NCI-H510A (cell line): ENCODE data around the gene TSHZ2.
"Not testable (repeated sequence)": the region's sequence is repeated elsewhere in the genome, so short reads cannot be mapped to it uniquely, and the experiment has no call there.

Source experiments
- DNase-seq: peaks from one replicate; lab custom pipeline; 2025; lab: John Stamatoyannopoulos, UW

Gene TSHZ2

DNA sequence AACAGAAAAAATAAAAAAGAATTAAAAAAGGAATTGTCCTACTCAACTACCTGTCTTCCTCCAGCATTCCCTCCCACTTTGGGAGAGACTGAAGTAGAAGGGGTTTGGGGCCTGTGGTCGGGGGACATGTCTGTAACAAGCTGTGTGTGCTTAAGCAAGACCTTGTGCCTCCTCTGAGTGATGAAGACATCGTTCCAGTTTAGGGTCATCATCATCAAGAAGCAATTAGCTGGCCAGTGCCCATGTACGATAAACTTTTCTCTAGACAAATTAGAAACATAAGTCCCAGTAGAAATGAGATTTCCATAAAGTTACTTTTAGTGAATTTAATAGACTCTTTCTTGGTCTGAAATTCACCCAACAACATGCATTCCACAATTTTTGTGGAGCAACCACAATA, 348.5 kb downstream of the TSHZ2 start:
- DNase-seq, result no peak

DNA sequence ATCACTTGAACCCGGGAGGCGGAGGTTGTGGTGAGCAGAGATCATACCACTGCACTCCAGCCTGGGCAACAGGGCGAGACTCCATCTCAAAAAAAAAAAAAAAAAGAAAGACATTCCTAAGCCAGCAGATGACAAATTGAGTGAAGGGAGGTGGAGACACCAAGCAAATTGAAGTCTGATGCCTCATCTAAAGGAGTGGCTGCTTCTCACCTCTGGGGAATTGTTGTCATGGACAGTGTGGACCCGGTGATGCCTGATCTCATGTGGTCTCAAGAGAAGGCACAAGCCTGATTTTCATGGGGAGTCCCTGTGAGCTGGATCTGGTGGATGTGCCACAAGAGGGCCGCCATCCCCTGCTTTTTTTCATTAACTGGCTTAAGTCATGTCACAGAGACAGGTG, 349.4 kb downstream of the TSHZ2 start:
- DNase-seq, result no peak

DNA sequence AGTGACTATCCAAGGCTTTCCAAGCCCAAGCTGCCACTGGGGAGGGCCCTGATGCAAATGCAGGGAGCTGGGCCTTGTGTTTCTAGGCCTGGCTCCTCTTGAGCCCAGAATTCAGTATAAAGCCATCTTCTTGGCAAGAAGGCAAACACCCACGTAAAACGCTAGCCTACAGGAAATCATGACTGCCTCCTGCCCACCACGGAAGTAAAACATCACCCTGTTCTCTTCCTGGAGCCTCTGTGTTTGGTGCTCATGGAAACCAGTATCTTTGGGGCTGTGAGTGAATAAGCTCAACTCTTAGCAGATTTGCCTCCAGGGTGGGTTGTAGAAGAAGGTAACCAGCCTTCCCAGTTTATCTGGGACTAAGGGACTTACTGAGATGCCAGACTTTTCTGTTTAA, 350.5 kb downstream of the TSHZ2 start:
- DNase-seq, result no peak

DNA sequence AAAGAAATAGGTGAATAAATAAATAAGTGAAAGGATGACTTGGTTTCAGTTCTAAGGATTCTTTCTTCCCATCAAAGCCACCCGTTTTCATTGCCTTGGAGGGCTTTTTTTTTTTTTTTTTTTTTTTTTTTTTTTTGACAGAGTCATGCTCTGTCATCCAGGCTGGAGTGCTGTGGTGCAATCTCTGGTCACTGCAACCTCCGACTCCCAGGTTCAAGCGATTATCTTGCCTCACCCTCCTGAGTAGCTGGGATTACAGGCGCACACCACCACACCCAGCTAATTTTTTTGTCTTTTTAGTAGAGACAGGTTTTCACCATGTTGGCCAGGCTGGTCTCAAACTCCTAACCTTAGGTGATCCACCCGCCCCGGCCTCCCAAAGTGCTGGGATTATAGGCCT, 351.3 kb downstream of the TSHZ2 start:
- not testable (repeated sequence) for DNase-seq

DNA sequence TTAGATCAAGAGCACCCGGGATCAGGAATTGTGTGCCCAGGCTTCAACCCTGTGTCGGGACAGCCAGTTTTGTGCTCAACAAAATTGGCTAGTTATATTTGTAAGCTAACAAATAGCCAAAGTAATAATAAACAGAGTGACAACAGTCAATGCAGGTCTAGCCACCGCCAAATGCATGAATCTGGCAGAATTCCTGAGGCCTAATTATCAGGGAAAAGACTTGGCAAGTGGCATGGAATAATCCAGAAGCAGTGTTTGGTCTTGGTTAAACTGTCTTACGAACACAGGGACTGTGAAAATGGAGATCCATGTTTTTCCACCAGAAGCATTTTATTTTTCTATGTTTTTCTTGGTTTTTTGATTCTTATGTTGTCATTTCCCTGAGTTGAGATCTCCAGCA, 352.7 kb downstream of the TSHZ2 start:
- DNase-seq, result no peak

DNA sequence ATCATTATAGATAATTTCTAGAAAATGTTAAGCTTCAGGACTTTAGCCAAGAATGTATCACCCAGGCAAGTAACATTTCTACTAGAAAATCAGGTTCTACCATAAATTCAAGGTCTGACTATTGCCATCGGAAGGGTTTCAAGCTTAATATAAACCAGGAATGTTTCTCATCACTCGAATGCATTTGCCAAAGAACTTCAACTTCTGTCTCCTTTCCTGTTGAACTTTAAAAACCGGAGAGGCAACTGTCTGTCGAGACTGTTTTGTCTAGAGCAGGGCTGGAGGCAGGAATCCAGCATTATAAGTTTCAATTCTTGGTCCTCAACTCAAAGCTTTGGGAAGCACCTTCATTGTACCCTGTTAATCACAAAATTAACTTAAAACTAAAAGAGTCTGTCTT, 356.8 kb downstream of the TSHZ2 start:
- DNase-seq, result no peak

DNA sequence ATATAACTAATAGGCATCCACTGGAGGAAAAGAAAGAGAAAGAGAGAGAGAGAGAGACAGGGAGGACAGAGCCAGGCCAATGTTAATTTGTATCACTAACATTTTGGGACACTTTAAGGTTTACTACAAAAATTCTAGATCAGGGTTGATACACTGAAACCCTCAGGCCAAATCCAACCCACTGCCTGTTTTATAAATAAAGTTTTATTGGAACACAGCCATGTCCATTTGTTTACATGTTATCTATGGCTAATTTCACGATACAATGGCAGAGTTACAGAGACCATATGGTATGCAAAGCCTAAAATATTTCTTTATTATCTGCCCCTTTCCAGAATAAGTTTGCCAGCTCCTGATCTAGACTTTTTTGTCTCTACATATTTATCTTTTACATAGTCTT, 357.6 kb downstream of the TSHZ2 start:
- no peak for DNase-seq

DNA sequence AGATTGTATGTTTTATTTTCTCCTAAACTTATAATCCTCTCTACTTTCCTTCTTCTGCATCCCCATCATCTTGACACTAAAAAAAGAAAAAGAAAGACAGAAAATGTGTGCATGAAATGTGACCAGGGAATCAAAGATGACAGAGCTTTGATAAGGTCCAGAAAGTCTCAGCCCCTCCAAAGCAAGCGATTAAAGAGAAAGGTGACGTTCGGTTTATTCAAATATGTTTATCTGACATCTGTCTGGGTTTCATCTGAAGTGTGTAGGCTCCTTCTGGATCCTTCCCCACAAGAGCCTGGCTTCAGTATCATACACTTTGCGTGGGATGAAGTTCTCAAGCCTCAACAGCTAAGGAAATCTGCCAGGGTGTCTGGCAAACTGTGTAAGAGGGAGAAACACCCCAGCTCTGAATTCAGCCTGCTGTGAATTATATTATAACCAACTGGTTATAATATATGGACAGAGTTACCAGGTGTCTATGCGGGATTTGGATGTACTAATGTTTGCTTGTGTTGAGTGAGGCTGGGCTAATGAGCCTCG, 358.5 kb downstream of the TSHZ2 start:
- DNase-seq, result no peak

DNA sequence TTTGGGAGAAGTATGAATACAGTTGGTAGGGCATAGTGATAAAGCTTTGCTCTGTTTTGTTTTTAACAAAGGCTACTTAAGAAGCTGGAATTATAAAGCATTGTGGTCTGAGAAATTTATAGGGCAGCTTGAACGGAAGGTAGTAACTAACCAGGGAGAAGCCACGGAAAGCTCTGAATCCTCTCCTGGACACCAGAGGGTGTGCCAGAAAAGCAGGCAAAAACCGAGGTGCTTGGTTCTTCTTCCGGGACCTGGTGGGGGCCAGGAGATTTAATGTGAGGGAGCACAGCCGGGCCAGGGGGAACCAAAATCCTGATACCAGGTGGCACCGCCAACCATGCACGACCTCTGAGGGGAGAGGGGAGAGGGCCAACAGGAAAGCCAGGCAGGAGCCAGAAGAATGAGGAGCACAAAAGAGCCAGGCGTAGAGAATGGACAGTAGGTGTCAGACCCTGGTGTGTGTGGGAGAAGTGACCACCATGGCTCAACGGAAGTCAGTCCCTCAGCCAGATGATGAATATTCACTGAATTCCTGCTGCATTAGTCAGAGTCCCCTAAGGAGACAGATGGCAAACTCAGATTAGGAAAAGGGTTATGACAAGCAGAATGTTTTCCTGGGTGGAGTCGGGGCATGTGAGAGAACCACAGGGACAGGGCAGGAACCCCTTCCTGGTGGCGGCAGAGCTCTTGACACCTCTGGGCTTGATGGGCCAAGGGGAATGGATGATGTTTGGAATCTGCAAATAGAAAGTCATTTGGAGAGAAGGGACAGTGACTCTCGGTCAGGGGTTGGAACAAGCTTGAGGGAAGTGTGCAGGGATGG, 359.2 kb downstream of the TSHZ2 start:
- DNase-seq, result no peak

DNA sequence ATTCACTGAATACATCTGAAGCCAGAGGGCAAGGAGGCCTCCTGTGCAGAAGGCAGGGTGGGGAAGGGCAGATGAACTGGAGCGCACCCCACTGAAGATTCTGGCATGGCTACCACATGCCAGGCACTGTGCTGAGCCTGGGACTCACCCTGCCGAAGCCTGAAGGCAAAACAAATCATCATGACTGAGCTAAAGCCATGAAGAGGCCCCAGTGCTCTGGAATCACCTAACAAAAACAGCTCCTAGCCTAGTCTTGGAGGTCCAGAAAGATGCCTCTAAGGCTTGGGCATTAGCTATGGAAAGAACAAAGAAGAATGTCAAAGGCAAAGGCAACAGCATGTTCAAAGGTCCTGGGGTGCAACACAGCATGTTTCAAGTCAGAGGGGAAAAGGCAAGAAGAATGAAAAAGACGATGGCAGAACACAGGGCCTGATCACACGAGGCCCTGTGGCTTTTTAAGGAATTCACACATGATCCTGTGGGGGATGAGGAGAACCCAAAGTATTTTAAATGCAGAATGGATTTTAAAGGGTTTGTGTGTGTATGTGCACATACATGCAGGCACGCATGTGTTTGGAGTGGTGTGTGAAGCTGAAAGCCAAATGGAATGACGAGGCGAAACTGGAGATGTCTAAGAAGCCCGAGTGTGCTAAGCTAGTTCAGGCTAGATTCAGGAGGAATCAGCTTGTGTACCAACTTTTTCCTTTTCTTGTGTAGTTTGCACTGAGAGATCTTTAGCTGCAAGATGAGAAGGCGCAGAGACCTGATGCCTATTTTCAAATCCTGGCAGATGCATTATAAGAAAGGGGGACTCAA, 360.1 kb downstream of the TSHZ2 start:
- no peak for DNase-seq

DNA sequence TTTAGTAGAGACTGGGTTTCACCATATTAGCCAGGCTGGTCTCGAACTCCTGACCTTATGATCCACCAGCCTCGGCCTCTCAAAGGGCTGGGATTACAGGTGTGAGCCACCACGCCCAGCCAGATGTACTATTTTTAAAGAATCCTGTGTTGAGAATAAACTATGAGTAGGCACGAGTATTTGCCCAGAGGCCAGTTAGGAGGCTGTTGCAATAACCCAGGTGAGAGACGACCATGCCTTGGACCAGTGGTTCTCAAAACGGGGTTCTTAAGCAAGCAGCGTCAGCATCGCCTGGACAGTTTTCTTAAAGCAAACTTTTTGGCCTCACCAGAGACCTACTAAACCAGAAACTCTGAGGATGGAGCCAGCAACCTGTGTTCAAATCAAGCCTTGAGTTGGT, 362.7 kb downstream of the TSHZ2 start:
- DNase-seq, result no peak

DNA sequence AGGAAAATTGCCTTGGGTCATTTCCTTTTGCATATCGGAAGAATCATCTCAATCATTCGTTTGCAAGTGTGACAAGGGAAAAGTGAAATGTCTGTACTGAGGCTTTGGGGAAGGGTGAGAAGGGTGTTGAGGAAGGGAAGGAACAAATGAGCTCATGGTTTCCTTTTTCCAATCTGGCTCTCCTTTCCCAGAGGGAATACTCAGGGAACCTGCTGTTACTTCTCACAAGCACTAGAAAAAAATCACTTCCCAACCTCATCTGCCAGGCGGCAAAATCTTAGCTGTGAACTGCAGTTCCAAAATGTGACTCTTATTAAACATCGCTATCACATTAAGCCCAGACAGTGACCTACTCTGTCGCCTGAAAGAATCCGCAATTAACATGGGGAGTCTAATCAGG, 363.4 kb downstream of the TSHZ2 start:
- DNase-seq, result no peak

DNA sequence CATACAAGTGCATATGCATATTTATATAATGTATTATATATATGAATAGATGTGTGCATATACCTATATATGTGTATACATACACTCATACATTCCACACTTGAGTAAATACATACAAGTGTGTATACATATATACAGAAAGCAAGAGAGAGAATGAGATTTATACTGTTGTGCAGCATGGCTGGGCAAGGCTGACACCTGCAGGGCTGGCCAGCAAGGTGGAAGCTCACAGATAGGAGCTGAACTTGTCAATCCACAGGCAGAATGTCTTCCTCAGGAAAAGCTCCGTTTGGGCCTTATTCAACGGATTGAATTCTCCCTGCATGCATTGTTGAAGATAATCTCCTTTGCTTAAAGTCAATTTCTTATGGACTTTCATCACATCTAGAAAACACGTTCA, 364.7 kb downstream of the TSHZ2 start:
- DNase-seq, result no peak

DNA sequence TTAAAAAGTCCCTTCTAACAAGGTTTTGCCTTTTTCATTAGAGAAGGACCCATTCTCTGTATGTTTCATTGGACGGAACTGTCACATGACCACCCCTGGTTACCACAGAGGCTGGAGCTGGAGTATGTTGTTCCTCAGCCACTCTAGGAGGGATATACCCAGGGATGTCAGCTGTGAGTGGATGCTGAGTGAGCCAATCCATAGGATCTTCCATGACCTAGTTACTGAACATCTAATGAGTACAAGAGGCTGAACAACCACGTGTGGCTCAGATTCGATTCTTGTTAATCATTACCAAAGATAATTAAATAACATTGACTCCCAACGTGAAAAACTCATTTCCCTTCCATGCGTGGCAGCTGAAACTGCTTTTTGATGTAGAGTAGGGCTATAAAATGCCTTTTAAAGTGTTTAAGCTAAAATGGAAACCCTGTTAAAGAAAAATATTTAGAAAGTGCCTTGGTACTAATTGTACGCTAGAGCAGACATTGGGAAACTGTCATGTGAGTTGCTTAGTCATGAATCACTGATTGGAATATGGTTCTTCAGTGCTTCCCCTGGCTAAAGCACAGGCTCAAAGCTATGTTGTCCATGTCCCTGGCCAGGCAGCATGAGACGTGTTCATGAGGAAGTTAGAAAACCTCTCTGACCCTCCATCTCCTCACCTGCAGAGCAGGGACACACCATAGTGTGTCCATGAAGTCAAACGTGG, 365.4 kb downstream of the TSHZ2 start:
- DNase-seq, result no peak

DNA sequence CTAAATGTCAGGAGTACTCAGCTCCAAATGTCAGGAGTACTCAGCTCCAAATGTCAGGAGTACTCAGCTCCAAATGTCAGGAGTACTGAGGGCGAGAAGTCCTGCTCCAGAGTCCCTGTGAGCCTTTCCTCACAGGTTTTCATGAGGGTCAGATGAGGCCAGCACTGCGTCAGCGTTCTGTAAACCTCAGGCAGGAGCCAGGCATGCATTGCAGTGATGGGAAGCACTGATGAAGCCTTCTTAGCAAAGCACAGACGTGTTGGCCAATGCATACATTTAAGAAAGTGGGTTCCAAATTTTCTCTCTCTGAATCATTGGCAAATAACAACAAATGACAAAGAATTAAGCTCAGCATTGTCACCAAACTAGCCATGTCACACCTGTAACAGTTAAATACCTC, 366.6 kb downstream of the TSHZ2 start:
- DNase-seq, result no peak

DNA sequence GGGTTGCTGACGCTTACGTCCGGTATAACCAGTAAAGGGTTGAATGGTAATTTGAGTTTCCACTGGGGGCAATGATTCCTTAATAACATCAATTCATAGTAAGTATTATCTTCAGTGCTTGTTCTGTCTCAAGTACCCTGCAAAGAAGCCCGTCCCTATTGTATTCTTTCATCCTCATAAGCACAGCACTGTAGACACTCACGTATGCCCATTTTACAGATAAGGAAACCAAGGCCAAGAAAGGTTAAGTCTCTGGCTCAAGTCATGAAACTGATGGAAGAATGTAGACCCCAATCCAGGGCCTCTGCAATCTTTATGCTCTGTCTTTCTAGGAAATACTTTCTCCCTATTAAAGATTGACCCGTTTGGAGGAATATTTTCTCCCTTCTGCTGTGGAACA, 370.3 kb downstream of the TSHZ2 start:
- no peak for DNase-seq

DNA sequence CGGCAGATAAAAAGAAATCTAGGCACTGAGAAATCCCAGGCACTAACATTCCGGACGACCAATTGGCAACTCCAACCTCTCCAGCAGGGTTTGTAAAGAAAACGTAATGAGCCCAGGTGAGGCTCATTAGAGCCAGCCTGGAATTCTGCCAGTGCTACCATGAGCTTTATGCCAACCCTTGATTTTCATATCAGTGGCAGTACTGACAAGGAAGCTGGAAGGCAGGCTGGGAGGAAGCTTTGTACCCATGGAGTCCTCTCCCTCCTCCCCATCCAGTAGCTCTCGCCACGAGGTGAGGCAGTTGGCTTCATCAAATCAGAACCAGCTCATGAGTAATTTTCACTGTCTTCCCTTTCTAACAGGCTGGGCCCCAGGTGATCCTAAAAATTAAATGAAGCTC, 371.3 kb downstream of the TSHZ2 start:
- DNase-seq, result no peak

DNA sequence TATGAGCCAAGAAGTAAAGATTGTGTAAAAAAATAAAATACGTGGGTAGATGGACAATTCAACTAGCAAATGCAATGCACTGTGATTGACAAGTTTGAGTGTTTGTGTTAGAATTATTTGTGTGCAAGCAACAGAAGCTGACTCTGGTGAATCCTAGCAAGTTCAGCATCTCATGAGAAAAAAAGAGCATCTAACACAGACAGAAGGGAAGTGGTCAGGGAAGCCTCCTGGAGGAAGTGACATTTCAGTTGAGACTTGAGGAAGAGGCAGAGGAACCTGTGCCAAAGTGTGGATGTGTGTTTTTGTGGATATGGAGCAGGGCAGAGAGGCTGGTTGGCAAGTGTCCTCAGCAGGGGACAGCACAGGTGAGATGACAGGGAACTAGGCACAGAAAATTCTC, 372.7 kb downstream of the TSHZ2 start:
- no peak for DNase-seq

DNA sequence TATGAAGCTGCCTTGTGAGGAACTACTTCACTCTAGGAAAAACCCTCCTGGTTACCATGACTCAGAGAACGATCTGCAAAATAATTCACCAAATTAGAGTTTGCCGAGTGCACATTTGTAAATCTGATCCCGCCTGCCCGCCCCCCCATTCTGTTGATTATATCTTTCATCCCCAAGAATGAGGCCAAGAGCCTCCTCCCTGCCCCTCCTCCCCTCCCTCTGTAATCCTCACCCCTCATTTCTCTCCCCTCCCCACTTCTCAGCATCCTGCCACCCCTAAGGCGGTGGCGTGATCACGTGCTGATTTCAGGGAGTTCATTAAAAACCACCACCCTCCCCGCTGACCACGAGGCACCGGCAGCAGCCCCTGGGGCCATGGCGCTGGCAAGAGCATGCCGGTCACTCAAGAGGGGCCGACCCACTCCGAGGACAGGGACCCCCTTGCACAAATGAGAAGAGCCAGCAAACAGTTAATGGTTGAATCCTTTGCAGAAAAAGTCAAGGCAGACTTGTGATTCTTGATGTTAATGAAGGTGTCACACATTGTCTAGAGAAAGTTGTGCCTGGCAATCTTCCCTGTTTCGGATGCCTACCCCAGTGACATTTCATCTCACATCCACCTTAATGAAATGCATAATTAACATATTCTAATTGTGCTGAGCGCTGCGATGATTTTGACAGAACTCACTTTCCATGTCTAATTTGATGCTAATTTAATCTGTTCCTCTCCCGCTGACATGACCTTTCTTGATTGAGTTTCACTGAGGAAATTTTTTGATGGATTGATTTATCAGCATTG, 373.6 kb downstream of the TSHZ2 start:
- DNase-seq, result no peak

DNA sequence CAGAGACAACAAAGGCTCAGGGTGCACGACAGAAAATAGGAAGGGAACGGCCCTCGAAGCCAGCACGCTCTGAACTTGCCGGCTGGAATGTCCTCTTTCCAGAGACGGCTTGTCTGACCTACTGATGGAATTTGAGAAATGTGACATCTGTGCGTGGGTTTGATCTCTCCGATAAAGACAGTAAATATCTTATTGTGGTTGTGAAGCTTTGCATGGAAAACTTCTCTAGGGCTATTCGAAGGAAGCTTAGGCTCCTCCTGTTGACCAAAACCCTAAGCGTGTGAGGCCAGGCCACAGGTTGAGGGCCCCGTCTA, 374.1 kb downstream of the TSHZ2 start:
- DNase-seq, result no peak

DNA sequence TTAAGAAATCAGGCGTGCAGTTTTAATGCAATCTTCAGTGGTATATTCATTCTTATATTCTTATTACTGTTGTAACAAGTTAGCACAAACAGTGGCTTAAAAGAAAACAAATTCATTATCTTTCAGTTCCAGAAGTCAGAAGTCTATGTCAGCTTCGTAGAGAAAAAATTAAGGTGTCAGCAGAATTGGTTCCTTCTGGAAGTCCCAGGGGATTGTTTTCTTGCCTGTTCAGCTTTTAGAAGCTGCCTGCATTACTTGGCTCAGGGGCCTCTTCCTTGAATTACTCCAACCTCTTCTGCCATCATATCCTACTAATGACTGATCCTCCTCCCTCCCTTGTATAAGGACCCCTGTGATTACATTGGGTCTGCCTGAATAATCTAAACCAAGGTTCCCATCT, 377.6 kb downstream of the TSHZ2 start:
- no peak for DNase-seq
